ENCODE data around the gene PDE6G. TPM values are rescaled to one million over a fixed set of nuclear protein-coding genes. Genes with fewer than 3 reads are reported as not detected.

The PDE6G gene
- total RNA-seq, 1 donor from 2014 or later = 0.50 TPM

- no peak overlapping the region for H3K27ac Mint-ChIP-seq
- TF ChIP-seq CTCF (IDR thresholded peaks at IDR 0.05; ENCODE audit: unreplicated experiment) = no peak
- H3K36me3 Mint-ChIP-seq (ENCODE audit: insufficient read depth) = peaks cover 15% of the 10 kb centered on the region
- DNase-seq (ENCODE audit: low spot score, unreplicated experiment) = no peak
- H3K9me3 Mint-ChIP-seq (ENCODE audit: low read depth) = no peaks in the 10 kb centered on the region
- no peak overlapping the region for H3K4me3 Mint-ChIP-seq (ENCODE audit: low read depth)
- no peaks in the 10 kb centered on the region for H3K4me1 Mint-ChIP-seq (ENCODE audit: low read depth)
- no peaks in the 10 kb centered on the region for H3K27me3 Mint-ChIP-seq
Observed at GRCh38 chr17:81695801-81696200, 39.5 kb upstream of the PDE6G start.

GRCh38 chr17:81695211-81695610, 38.9 kb upstream of the PDE6G start:
- Mint-ChIP-seq H3K36me3 (ENCODE audit: insufficient read depth) (peaks cover 14% of the 10 kb centered on the region), H3K27ac (no peak overlapping the region), H3K4me1 (ENCODE audit: low read depth) (no peaks in the 10 kb centered on the region), H3K9me3 (ENCODE audit: low read depth) (no peaks in the 10 kb centered on the region), H3K4me3 (ENCODE audit: low read depth) (no peak overlapping the region), H3K27me3 (no peaks in the 10 kb centered on the region)
- DNase-seq (ENCODE audit: low spot score, unreplicated experiment) = no peak
- no peak for TF ChIP-seq CTCF (IDR thresholded peaks at IDR 0.05; ENCODE audit: unreplicated experiment)

- Mint-ChIP-seq H3K27ac (no peak overlapping the region), H3K4me1 (ENCODE audit: low read depth) (no peaks in the 10 kb centered on the region), H3K27me3 (no peaks in the 10 kb centered on the region), H3K36me3 (ENCODE audit: insufficient read depth) (peaks cover 14% of the 10 kb centered on the region), H3K4me3 (ENCODE audit: low read depth) (no peak overlapping the region), H3K9me3 (ENCODE audit: low read depth) (no peaks in the 10 kb centered on the region)
- DNase-seq (ENCODE audit: low spot score, unreplicated experiment) = no peak
- TF ChIP-seq CTCF (IDR thresholded peaks at IDR 0.05; ENCODE audit: unreplicated experiment) = no peak
Observed at GRCh38 chr17:81694810-81695209, 38.5 kb upstream of the PDE6G start.

- TF ChIP-seq CTCF (IDR thresholded peaks at IDR 0.05; ENCODE audit: unreplicated experiment) = no peak
Observed at GRCh38 chr17:81693509-81694210, 37.3 kb upstream of the PDE6G start.

GRCh38 chr17:81691608-81692007, 35.3 kb upstream of the PDE6G start:
- peaks cover 13% of the 10 kb centered on the region for H3K36me3 Mint-ChIP-seq (ENCODE audit: insufficient read depth)
- H3K9me3 Mint-ChIP-seq (ENCODE audit: low read depth) = no peaks in the 10 kb centered on the region
- TF ChIP-seq CTCF (IDR thresholded peaks at IDR 0.05; ENCODE audit: unreplicated experiment) = no peak
- H3K27me3 Mint-ChIP-seq = no peaks in the 10 kb centered on the region
- DNase-seq (ENCODE audit: low spot score, unreplicated experiment) = no peak
- H3K4me3 Mint-ChIP-seq (ENCODE audit: low read depth) = no peak overlapping the region
- H3K27ac Mint-ChIP-seq = no peak overlapping the region
- no peaks in the 10 kb centered on the region for H3K4me1 Mint-ChIP-seq (ENCODE audit: low read depth)

More at GRCh38 chr17:81693509-81694210, 37.3 kb upstream of the PDE6G start:
- H3K9me3 Mint-ChIP-seq (ENCODE audit: low read depth) = no peaks in the 10 kb centered on the region
- DNase-seq (ENCODE audit: low spot score, unreplicated experiment) = no peak
- no peaks in the 10 kb centered on the region for H3K4me1 Mint-ChIP-seq (ENCODE audit: low read depth)
- H3K27ac Mint-ChIP-seq = no peak overlapping the region
- H3K36me3 Mint-ChIP-seq (ENCODE audit: insufficient read depth) = peaks cover 18% of the 10 kb centered on the region
- no peak overlapping the region for H3K4me3 Mint-ChIP-seq (ENCODE audit: low read depth)
- no peaks in the 10 kb centered on the region for H3K27me3 Mint-ChIP-seq
